CD4-positive, alpha-beta T cell treated with Interleukin-12 subunit alpha and Interleukin-12 subunit beta, for 1 hour (primary cell): Measurements from ENCODE around the gene UBE2G2.
A peak's percentile ranks its signal among the peaks of the same experiment; 100 is the strongest.

Experiments used
- DNase-seq: peaks from one replicate; pipeline ENCODE4 v3.0.0-alpha.2; 2020

Gene UBE2G2, protein sequence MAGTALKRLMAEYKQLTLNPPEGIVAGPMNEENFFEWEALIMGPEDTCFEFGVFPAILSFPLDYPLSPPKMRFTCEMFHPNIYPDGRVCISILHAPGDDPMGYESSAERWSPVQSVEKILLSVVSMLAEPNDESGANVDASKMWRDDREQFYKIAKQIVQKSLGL

DNA sequence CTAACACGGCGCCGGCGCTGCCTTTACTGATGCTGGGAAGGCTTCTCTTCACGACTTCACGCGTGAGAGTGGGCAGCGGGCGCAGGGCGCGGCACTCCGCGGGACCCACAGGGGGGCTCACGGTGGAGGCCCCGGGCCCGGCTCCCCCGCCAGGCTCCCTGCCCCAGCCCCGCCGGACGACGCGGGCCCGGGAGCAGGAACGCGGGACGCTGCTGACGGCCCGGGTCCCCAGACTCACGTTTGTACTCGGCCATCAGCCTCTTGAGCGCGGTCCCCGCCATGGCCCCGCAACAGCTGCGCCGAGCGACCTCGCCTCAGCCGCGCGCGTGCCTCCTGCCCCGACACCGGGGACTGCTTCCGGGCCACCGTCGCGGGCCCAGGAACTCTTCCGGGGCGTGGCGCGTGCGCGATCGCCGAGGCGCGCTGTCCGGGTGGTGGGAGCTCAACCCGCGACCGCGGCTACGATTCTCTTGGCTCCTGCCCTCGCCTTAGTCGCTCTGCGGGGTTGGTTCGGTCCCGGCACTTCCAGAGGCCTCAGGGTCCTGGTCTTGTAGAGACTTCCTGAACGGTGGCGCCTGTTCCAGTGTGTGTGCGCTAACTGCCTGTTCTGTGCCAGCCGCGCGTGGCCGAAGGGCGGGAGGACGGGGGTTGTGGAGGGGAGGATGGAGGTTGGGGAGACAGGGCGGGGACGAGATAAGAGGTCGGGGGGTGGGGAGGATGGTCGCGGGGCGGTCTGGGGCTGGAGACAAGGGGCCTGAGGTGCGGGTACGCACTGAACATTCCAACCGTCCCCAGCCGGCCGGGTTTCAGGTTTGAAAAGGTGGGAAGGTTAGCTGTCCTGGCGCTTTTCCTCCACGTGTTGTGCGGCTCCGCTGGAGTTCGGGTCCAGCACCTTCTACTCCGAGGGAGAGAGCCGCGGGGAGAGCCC, at the start of gene UBE2G2:
UBE2G2 (minus strand) TSS at position 353 of the 928 bp plus-strand sequence; CDS start at position 281, 72 bp downstream.
- DNase-seq = peak; percentile 90

DNA sequence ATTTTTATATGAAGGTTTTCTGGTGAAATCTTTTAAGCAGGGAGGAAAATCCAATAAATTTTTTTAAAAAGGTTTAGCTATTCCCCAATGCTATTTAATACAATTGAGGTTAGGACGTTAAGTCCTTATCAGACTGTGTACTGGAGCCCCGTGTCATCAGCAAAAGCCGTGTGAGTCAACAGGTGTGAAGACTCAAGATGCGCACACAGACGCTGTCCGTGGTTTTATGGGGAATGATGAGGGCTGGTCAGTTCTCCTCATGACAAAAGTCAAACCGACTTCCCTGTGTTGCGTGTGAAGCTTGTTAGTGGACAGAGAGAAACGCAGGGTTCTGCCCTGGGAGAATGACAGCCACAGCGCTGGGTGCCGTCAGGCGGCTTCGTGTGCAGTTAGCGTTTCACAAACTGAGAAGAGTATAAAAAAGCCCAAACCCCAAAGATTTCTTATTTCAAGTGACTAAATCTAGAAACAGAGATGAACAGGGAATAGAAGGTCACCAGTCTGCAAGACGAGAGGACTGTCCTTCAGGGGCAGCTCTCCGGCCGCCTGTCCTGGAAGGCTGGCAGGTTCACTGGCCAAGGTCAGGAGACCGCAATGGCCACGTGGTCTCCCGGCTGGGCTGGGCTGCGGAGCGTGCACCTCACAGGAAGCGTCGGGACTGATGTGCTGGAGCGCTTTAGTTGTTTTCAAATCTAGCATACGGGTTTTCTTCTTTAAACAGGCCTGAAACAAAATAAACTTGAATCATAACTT, 49.5 kb upstream of the UBE2G2 start:
- DNase-seq = no peak

DNA sequence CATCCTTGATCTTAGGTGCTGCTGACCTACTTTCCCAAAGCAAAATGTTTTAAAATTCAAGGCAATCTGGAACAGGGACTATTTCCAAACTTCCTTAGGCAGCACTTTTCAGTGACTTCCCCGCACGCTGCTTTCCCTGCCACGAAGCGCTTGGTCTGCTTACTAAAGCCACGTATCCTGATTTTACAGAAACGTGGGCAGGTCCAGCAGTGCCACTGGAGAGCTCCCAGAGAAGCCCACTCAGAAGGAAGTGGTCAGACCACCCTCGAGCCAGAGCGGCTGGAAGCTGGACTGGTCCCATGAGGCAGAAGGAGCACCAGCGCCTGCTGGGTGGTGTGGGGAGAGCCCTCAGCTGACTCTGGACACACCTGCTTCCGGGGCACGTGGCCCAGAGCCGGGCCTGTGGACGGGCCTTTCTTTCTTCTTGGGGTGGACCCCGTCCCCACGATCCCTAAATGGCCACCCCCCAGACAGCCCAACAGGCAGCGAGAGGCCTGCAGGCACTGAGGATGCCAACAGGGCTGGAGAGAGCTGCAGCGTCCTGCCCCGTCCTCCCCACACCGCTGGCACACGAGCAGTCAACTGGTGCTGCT, 48.7 kb upstream of the UBE2G2 start:
- no peak for DNase-seq

DNA sequence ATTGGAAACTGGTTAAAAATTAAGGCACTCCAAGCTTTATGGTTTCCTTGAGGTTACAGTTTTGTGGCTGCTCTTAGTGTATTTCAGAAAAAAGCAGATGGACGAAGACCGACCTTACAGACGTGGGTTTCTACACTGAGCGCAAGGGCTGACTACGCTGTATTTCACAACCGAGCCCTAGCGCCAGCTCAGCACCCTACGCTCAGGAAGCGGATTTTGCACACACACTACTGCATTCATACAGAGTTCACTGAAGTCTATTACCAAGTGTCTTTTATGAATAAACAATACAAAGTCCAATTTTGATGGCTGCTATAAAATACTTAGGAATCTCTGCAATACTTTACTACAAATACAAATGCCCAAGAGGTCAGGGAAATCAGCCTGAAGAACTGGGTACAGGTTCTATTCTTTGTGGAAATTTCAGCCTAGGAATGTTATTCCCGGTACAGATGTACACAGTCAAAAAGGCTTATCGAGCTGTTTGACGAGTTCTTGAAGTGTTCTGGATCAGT, 48.1 kb upstream of the UBE2G2 start:
- no peak for DNase-seq

DNA sequence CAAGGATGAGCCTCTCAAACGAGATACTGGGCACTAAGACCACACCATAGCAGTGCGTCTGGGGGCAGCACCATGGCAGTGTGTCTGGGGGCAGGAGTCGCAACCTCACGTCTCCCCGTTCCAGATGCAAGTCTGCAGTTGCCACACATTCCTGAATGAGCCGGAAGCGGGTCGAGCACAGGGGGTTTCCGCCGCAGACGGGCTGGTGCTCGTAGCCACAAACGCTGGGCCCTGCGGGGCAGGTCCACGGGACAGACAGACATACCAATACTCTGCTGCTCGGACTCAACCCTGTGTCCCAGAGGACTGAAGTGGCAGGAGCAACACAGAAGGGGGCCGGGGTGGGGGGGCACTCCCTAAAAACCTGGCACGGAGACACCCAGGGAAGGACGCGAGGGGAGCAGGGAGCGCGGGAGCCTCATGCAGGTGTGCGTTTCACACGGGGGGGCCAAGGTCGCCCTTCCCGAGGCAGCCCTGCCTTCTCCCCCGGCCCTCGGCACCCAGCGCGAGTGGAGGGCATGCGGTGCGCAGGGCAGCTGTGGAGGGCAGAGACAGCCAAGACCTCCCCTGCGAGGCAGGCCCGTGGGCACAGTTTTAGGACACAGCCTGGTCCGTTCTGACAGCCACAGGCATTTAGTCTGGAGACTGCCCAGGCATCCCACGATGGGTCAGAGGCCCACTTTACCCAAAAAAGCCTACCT, 47.4 kb upstream of the UBE2G2 start:
- DNase-seq = no peak

DNA sequence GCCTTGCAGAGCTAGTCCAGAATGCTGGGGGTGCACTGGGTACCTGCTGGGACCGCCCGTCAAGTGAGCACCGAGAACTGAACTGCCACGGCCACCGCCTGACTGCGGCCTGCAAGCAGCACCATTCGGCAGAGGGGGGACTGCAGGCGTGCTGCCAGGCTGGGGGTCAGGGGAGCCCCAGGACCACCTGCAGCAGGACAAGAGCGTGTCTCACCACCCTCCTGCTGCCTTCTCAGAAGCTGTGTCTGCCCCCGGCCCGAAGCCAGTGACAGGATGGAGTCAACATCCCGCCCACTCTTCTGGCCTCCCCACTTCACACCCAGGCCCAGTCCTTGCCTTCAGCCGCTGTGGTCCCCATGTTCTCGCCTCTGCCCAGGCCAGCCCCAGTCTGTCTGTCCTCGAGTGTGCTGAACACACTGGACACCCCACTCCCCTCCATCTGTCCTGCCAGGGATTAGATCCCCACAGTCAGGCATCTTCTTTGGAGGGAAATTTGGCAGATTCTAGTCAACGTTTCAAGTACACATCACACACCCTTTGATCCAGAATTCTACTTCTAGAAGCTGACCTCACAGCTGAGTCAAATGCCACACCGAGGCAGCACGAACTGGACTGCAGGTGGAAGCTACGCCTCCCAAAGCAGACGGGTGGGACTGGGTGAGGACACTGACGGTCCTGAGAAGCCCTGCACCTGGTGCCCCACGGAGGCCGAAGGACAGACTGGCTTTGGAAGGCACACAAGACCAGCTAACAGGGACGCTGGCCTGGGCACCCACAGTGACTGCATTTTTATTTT, 45.8 kb upstream of the UBE2G2 start:
- DNase-seq = no peak

DNA sequence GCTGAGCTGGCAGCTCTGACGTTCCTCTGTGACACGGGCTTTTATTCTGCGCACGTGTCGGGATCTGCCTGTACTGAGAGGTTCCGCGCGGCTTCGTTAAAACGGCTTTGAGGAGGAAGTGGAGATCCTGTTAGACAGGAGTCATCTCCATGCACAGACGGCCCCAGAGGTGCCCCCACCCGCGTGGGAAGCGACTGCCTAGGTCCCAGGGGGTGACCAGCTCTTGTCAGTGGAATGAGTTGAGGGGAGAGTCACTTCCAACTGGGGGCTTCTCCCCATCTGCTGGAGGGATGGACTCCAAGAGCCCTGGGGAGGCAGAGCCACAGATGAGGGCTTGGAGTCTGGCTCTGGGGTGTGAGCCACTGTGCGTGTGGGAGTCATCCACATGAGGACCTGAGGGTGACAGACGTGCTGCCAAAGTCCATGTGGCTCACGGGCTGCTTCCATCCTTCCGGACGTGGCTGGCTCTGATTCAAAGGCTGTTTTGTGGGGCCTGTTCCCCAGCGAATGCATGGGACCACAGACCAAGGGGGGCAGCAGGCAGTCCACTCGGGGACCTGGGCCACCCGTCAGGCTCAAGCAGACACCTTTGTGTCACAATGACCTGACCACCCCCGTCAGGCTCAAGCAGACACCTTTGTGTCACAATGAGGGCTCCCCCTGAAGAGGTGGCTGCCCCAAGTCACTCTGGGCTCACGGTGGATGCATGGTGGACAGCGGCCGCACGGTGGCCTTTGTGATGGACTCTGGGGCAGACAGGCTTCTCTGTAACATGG, 45.1 kb upstream of the UBE2G2 start:
- DNase-seq = peak; percentile 40

DNA sequence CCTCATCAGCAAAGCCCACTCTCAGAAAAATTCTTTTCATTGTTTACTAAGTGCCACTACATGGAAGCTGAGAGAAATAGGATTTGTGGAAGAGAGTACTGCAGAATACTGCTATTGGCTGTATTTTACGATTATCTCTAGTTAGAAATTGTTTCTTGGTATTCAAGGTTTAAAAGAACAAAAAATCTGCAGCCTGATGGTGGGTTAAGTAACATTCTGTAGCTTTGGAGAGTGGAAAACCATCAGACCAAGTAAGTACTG, 44.5 kb upstream of the UBE2G2 start:
- DNase-seq = no peak

DNA sequence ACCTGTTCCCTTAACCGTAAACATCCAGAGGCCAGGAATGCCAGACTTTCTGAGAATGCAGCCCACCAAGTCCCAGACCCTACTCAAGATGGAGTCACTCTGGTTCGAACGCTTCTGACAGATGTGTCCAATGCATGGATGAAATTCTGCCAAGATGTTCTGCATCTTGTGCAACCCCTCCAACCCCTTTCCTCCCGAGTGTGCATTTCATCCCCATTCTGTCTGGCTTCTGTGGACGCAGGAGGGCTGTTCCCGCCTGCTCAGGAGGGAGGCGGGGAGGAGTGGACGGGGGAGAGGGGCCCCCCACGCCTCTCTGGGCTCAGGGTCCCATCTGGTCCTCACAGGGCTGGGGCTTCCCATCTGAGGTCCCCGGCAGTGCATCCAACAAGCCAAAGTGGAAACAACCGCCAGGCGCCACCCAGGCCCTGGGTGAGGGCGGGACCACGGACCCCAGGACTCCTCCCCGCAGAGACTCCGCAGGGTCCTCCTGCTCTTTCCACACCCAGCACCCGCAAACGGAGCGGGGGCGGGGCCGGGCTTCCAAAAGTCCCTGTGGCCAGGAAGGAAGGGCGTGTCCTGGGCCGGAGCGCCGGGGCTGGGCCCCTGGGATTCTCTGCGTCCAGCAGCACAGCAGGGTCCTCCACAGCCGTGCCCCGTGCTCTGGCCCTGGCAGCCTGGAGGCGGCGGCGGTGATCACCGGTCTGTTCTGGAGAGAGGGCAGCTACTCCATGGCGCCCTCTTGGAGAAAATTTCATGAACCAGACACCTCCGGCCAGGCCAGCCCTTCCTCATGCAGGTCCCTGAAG, 44.0 kb upstream of the UBE2G2 start:
- peak; percentile 52 for DNase-seq

DNA sequence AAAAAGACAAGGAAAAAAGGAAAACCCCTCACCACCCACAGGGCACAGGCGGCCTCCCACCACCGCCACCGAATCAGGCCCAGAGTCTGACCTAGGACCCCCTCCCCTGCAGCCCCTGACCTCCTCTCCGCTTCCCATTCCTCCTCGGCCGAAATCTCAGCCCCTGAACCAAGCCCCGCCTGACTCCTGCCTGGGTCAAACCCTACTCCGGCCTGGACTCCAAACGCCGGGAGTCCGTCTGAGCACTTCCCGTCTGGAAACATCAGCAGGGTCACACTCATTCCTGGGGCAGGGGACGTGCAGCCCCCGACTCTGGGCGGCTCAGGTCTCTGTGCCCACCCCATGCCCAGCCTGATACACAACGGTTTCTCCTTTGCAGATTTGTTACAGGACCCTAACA, 42.6 kb upstream of the UBE2G2 start:
- DNase-seq = no peak

DNA sequence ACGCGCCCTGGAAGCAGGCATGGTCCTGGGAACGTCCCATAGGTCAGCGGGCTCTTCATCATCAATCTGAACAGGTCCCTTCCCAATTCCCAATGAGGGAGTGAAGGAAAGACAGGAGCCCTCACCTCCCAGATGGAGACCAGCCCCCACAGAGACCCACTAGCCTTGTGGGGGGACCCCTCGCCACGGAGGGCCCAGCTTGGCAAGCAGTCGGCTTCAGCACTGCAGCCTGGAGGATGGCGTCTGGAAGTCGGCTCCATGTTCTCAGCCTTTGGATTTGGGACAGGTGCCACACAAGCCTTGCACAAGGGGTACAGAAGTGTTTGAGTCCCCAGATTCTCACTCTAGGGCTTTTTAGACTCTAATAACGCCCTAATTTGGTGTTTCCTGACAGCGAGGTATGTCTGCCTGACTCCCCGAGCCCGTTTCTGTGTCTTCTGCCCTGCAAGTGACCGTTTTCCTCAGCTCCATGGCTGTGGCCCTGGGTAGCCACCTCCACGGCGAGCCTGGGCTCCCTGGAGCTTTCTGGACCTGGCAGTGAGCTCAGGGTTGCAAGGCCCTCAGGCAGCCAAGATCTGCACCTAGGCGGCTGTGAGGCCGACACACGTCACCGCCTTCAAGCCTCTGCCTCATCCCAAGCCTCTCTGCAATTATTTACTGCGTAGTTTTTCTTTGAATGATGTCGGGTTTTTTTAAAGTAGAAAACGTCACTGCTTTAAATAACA, 41.3 kb upstream of the UBE2G2 start:
- no peak for DNase-seq

DNA sequence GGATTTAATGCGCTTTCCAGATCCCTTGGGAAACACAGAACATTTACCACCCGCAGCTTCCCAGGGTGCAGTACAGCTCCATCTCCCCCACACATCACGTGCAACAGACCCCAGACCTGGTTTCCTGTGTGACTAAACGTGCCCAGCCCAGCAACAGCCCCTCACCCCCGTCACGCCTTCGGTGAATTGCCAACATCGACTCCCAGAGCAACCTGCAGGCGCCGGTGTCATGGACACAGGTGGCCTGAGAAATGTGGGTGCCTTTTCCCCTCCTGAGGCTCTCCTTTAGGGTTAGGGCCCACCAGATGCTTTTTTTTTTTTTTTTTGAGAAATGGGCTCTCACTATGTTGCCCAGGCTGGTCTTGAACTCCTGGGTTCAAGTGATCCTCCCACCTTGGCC, 40.5 kb upstream of the UBE2G2 start:
- DNase-seq = no peak

DNA sequence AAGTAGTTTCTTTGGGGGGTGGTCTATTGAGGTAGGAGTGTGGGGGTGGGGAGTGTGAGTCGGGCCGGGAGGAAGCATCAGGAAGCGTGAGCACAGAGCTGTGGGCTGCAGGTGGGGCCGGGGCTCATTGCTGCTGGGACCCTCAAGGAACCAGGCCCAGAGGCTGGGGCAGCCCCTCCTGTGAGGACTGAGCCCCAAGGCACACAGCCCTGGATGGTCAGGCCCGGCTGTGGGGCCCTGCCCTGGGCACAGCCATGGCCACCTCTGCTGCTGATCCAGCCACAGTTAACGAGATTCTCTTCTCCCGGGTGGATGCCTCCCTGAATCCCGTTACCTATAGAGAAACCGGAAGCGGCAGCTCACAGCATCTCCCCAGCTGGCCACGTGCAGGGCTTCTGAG, 39.2 kb upstream of the UBE2G2 start:
- no peak for DNase-seq

DNA sequence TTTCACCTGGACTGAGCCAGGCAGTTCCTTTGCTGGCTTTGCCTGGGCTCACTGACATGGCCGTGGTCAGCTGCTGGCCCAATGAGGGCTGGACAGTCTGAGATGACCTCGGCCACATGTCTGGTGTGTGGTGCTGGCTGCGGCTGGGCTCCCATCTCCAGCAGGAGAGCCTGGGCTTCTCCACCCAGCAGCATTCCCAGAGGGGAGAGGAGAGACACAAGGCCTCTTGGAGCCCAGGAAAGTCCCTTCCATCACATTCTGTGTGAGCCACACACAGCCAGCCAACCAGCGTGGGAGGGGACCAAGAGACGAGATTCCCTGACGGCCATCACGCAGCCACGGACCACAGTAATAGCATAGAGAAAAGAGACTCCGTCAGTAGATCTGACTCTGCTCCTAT, 37.3 kb upstream of the UBE2G2 start:
- no peak for DNase-seq

DNA sequence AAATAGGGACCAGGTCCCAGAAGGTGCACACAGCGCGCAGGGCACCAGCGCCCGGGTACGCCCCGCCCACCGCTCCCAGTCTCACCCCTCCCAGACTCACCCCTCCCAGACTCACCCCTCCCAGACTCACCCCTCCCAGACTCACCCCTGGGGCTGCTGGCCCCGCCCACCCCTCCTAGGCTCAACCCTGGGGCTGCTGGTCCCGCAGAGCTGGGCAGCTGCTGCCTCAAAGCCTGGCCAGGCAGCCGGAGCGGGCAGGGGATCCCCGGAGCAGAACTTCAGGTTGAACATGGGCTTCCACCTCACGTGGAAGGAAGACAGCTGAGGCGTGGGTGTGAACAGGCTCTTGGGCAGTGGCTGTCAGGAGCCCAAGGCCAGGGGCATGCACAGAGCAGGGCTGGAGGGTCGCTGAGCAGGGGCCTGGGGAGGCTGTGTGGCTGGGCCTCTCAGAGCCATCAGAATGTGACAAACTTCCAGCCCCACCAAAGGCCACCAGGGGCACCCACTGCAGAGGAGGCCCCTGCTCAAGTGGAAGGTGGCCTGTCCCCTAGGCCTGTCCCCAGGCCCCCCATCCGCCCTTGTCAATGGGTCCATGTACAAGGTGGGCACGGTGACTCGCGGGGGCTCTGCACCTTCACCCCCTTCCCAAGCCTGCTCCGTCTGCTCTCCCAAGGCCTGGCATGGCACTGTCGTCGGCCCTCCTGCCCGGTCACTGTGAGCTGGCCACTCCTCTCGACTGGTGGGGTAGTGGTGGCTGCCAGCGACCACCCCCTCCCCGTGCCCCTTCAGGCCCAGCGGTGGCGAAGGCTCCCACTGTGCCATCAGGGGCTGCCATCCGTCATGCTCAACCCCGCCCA, 36.6 kb upstream of the UBE2G2 start:
- no peak for DNase-seq

DNA sequence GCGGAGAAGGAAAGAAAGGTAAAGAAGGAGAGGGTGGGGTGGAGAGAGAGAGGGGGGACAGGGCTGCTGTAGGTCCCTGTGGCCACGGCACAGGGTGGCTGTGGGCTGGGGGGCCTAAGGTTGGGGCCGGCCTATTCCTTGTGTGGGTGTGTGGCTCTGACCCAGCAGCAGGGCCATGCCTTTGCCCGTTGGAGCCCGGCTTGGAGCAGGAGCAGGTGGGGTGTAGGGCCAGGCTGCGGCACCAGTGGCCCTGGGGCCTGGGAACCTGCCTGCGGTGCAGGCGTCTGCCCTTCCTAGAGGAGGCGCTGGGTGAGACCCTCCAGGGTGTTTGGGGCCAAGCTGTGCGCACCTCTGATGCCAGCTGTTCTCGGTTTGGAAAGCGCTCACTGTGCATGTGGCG, 35.9 kb upstream of the UBE2G2 start:
- no peak for DNase-seq

DNA sequence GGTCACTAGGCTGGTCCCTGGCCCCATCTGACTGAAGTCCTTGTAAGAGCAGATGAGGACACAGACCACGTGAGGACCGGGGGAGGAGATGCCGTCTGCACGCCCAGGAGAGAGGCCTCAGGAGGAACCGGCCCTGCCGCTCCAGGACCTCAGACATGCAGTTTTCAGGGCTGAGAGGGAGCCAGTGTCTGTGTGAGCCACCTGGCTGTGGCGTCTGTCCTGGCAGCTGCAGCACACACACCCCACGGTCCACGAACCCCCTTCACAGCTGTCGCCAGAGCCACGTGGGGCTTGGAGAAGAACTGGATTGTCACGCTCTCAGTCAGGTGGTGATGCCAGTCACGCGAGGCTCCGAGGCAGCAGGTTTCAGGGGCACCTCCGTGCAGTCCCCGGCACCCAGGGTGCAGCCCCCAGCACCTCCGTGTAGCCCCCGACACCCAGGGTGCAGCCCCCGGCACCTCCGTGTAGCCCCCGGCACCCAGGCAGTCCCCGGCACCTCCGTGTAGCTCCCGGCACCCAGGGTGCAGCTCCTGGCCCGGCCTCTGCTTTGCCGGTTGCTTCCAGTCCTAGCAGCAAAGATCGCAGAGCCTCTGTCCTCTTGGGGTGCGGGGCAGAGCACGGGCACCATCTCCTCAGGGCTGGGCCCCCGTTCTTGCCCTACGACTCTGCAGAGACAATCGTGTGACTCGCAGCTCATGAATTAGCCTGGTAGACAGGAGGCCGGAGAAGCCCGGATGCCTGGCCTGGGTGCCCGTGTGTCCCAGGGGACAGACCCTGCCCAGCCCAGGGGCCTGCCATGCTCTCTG, 35.2 kb upstream of the UBE2G2 start:
- no peak for DNase-seq

DNA sequence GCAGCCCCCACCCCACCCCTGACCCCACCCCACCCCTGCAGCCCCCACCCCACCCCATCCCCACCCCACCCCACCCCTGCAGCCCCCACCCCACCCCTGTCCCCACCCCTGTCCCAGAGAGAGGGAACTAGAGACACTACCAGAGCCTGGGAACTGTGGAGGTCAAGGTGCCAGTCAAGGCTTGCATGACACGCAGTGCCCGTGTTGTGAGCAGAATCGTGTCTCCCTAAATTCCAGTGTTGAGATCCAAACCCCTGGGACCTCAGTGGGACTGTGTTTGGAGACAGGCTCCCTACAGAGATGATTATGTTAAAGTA, 34.7 kb upstream of the UBE2G2 start:
- DNase-seq = no peak
